Naive B cell (primary cell): ENCODE results near the gene NUDT5. TPM values are rescaled to one million over a fixed set of nuclear protein-coding genes. Genes with fewer than 3 reads are reported as not detected.

Experiments used
- ATAC-seq, 2 donors: fragments of 150-1000 bp; cut with Tn5 transposase; 2 replicates each; pipeline ENCODE4 v1.10.0; 2021; ENCODE audit warnings: low read depth in 2 of 2, mild to moderate bottlenecking in 2 of 2, moderate library complexity in 2 of 2
- DNase-seq: peaks from one replicate; pipeline ENCODE4 v3.0.0; 2022
- H3K27ac Mint-ChIP-seq, 6 donors: one replicate each; pipeline ENCODE4 v1.8.0; 2020 to 2022; ENCODE audit warnings: mild to moderate bottlenecking in 6 of 6, mixed read lengths in 6 of 6, moderate library complexity in 5 of 6, inconsistent platforms in 2 of 6
- H3K27me3 Mint-ChIP-seq, 3 donors: one replicate each; pipeline ENCODE4 v1.8.0; 2021 to 2022; ENCODE audit warnings: mixed read lengths in 3 of 3, mild to moderate bottlenecking in 1 of 3
- H3K36me3 Mint-ChIP-seq, 2 donors: one replicate each; pipeline ENCODE4 v1.8.0; 2020 to 2022; ENCODE audit warnings: mixed read lengths in 2 of 2, inconsistent platforms in 1 of 2, mild to moderate bottlenecking in 1 of 2
- H3K4me1 Mint-ChIP-seq, 3 donors: one replicate each; pipeline ENCODE4 v1.8.0; 2020 to 2022; ENCODE audit warnings: mixed read lengths in 3 of 3, inconsistent platforms in 1 of 3, mild to moderate bottlenecking in 1 of 3, moderate library complexity in 1 of 3
- H3K4me3 Mint-ChIP-seq, 8 donors: one replicate each; pipeline ENCODE4 v1.8.0; 2020 to 2022; ENCODE audit warnings: mild to moderate bottlenecking in 8 of 8, mixed read lengths in 8 of 8, moderate library complexity in 8 of 8, inconsistent platforms in 2 of 8
- H3K9me3 Mint-ChIP-seq, 7 donors: one replicate each; pipeline ENCODE4 v1.8.0; 2020 to 2022; ENCODE audit warnings: mixed read lengths in 7 of 7, mild to moderate bottlenecking in 5 of 7, inconsistent platforms in 2 of 7, moderate library complexity in 1 of 7
- polyA plus RNA-seq, 6 donors: library from polyadenylated mRNA; unstranded; fragments of 300-500 nt; fragmentation: Illumina TruSeq; gene quantifications; one replicate each; pipeline ENCODE4 v1.2.3, GENCODE V29; 2021; ENCODE audit warnings: low read depth in 6 of 6

The NUDT5 gene
- polyA plus RNA-seq, 6 donors from 2014 or later, result 32.1 to 65.0 (median 42.2) TPM

DNA sequence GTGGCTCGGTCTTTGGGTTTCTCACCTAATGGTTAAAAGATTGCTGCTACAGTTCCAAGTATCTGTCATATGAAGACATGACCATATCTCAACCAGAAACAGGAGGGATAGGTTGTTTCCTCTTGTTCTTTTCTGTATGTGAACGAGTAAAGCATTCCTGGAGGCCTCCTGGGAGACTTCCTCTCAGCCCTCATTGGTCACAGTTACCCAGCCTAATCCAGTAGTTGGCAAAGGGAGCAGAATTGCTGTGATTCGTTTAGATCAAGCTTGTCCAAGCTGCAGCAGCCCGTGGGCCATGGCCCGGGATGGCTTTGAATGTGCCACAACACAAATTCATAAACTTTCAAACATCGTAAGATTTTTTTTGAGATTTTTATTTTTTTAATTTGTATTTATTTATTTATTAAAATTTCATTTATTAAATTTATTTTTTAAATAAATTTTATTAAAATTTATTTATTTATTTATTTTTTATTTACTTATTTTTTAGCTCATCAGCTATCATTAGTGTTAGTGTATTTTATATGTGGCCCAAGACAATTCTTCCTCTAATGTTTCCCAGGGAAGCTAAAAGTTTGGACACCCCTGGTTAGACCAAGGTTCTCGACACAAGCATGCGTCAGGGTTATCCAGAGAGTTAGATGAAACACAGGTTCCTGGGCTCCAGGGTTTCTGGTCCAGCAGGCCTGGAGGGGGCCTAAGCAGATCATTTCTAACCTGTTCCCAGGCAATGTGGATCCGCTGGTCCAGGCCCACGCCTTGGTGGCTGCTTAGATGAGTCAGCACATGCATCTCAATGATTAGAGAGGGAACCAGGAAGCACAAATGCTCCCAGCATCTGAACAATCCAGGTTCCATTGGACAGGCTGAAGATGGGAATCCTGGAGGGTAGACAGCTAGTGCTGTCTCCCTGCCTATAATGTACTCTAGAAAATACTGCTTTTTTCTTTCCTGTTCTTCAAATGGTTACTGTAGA, 25.9 kb upstream of the NUDT5 start:
- ATAC-seq, result no peak
- no peaks in the 10 kb centered on the region for H3K9me3 Mint-ChIP-seq
- H3K36me3 Mint-ChIP-seq, result peaks cover 16 to 24% of the 10 kb centered on the region in 2 donors
- peak overlapping the region in 2 of 6 donors; percentile 1 to 62 for H3K27ac Mint-ChIP-seq
- peaks cover 0 to 5% (median 0%) of the 10 kb centered on the region in 3 donors for H3K4me1 Mint-ChIP-seq
- no peak overlapping the region for H3K4me3 Mint-ChIP-seq
- H3K27me3 Mint-ChIP-seq, result no peaks in the 10 kb centered on the region
- DNase-seq, result no peak

DNA sequence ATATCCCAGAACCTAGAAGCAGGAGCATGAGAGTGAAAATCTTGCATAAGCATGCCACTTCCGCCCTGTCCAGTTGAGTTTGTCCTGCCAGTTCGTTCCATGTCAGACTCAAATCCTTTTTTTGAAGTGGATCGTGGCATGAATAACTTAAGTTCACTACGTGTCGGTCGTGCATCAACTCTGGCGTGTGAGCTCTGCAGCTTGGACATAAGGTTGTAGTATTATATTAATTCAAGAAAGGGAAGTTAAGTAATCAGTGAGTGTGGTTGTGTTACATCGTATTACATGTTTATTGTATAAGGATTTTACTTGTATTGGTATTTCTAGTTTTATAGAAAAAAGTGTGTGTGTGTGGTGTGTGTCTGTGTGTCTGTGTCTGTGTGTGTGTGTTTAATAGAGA, 23.3 kb upstream of the NUDT5 start:
- Mint-ChIP-seq H3K36me3 (peaks cover 18 to 20% of the 10 kb centered on the region in 2 donors), H3K4me1 (peaks cover 13 to 21% (median 14%) of the 10 kb centered on the region in 3 donors), H3K9me3 (no peaks in the 10 kb centered on the region), H3K27ac (peak overlapping the region in 4 of 6 donors; percentile 21 to 63 (median 50)), H3K4me3 (peak overlapping the region in 1 of 8 donors; percentile 48), H3K27me3 (no peaks in the 10 kb centered on the region)
- DNase-seq (no peak), ATAC-seq (no peak)

DNA sequence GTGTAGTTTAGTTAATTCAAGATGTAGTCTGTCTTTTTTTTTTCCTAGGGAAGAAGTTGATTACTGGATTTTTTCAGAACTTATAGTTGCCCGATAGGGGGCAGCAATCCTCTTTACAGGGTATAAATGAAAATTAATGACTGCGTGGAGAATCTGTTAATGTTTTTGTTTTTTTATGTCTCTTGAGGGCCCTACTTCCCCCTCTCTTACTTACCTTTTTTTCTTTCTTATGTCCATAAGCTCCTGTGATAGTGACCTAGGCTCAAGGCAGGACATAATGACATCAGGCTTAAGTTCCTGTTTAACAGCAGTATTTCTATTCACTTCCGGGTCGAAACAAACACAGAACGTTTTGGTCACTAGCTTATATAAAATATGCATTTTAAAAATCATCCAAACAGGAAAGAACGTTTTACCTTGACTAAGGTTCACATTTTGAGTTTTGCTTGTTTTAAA, 19.1 kb upstream of the NUDT5 start:
- Mint-ChIP-seq H3K36me3 (peaks cover 18 to 19% of the 10 kb centered on the region in 2 donors), H3K4me1 (peaks cover 13 to 22% (median 14%) of the 10 kb centered on the region in 3 donors), H3K4me3 (peak overlapping the region; percentile 22 to 91 (median 68)), H3K27ac (peak overlapping the region; percentile 86 to 97 (median 95)), H3K27me3 (no peaks in the 10 kb centered on the region), H3K9me3 (no peaks in the 10 kb centered on the region)
- DNase-seq (peak; percentile 62), ATAC-seq (peak; percentile 81 to 83)

DNA sequence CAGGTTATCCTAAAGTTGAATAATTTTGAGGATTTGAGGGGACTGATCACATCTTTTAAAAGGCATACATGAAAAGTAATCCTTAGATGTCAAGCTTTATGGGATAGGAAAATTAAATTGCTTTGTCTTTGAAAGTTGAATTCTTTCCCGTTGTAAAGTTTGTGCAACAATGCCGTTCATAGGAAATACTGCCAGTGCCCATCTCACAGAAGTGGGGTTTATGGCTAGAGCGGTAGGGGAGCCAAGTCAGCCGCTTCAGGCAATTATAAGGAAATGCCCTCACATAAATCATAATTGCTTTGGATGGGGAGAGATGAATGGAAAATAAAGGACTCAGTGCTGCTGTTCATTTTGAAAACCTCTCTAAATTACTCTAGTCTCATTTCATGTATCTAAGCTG, 18.4 kb upstream of the NUDT5 start:
- ATAC-seq (no peak), DNase-seq (no peak)
- H3K27me3 Mint-ChIP-seq, result no peaks in the 10 kb centered on the region
- peaks cover 16 to 18% of the 10 kb centered on the region in 2 donors for H3K36me3 Mint-ChIP-seq
- peak overlapping the region in 1 of 8 donors; percentile 15 for H3K4me3 Mint-ChIP-seq
- H3K27ac Mint-ChIP-seq, result peak overlapping the region in 5 of 6 donors; percentile 86 to 97 (median 95)
- no peaks in the 10 kb centered on the region for H3K9me3 Mint-ChIP-seq
- peaks cover 15 to 29% (median 16%) of the 10 kb centered on the region in 3 donors for H3K4me1 Mint-ChIP-seq

DNA sequence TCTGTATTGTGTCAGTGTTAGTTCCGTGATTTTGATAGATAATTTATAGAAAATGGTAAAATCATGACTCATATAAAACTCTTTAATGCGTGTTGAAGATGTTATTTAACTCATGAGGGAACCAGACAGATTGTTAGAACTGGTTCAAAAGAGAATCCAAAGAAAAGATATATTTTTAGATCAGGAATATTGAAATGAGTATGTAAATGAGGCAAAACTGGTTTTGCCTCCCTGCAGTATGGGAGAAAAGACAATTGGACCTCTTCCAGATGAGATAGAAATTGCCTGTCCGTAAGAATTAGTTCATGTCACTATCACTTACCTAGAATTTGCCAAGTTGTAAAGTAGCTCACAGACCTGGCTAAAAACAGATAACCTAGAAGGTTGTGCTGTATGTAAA, 17.9 kb upstream of the NUDT5 start:
- H3K27ac Mint-ChIP-seq, result peak overlapping the region in 1 of 6 donors; percentile 70
- H3K4me3 Mint-ChIP-seq, result no peak overlapping the region
- H3K36me3 Mint-ChIP-seq, result peaks cover 11 to 14% of the 10 kb centered on the region in 2 donors
- H3K4me1 Mint-ChIP-seq, result peaks cover 19 to 33% (median 20%) of the 10 kb centered on the region in 3 donors
- DNase-seq (no peak), ATAC-seq (no peak)
- H3K27me3 Mint-ChIP-seq, result no peaks in the 10 kb centered on the region
- H3K9me3 Mint-ChIP-seq, result no peaks in the 10 kb centered on the region

DNA sequence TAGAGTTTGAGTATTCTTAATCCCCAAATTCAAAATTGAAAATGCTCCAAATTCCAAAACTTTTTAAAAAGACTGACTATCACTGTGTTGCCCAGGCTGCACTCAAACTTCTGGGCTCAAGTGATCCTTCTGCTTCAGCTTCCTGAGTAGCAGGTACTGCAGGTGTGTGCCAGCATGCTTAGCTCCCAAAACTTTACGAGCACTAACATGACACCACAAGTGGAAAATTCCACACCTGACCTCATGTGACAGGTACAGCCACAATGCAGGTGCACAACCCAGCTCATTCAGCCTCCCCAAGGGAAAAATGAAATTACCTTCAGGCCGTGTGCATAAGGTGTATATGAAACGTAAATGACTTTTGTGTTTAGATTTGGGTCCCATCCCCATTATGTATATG, 16.8 kb upstream of the NUDT5 start:
- Mint-ChIP-seq H3K4me3 (no peak overlapping the region), H3K27ac (no peak overlapping the region), H3K9me3 (no peaks in the 10 kb centered on the region), H3K36me3 (peaks cover 15 to 19% of the 10 kb centered on the region in 2 donors), H3K27me3 (no peaks in the 10 kb centered on the region), H3K4me1 (peaks cover 27 to 39% (median 29%) of the 10 kb centered on the region in 3 donors)
- ATAC-seq, result no peak
- no peak for DNase-seq

DNA sequence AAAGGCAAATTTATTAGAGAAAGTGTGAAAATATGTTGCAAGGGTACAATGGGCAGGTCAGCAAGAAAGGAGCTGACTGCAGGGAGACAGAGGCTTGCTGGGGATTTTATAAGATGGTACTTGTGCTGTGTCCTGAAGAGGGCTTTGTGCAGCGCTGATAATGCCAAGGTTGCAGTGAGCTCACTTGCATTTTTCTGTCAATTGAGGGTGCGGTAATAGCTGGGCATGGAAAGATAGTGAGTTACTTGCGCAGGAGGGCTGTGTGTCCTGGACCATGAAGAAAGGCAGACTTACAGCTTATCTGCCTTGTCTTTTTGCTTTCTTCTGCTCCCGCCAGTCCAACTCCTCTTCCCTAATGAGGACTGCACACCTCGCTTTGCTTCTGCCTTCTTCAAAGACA, 12.8 kb upstream of the NUDT5 start:
- Mint-ChIP-seq H3K27me3 (no peaks in the 10 kb centered on the region), H3K4me1 (peaks cover 24 to 39% (median 24%) of the 10 kb centered on the region in 3 donors), H3K4me3 (no peak overlapping the region), H3K9me3 (peaks cover 0 to 1% (median 0%) of the 10 kb centered on the region in 7 donors), H3K27ac (no peak overlapping the region), H3K36me3 (peaks cover 21 to 24% of the 10 kb centered on the region in 2 donors)
- DNase-seq, result no peak
- ATAC-seq, result no peak

DNA sequence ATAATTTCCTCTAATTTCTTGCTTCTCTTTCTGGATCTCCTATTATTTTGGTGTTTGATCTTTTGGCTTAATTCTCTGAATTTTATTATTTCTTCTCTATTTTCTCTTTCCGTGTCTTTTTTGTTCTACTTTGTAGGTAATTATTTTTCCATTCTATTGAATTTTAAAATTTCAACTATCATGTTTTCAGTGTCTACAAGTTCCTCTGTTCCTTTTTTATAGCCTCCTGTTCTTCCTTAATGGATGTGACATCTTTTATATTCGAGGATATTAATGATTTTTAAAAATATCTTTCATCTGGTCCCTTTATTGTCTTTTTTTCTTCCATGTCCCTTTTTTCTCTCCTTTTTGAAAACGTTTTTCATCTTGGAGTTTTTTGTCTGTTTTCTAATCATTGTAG, 11.4 kb upstream of the NUDT5 start:
- no peaks in the 10 kb centered on the region for H3K27me3 Mint-ChIP-seq
- H3K4me1 Mint-ChIP-seq, result peaks cover 29 to 43% (median 29%) of the 10 kb centered on the region in 3 donors
- DNase-seq (no peak), ATAC-seq (no peak)
- H3K9me3 Mint-ChIP-seq, result peaks cover 0 to 1% (median 0%) of the 10 kb centered on the region in 7 donors
- H3K4me3 Mint-ChIP-seq, result no peak overlapping the region
- peaks cover 17 to 24% of the 10 kb centered on the region in 2 donors for H3K36me3 Mint-ChIP-seq
- peak overlapping the region in 2 of 6 donors; percentile 15 to 31 for H3K27ac Mint-ChIP-seq

DNA sequence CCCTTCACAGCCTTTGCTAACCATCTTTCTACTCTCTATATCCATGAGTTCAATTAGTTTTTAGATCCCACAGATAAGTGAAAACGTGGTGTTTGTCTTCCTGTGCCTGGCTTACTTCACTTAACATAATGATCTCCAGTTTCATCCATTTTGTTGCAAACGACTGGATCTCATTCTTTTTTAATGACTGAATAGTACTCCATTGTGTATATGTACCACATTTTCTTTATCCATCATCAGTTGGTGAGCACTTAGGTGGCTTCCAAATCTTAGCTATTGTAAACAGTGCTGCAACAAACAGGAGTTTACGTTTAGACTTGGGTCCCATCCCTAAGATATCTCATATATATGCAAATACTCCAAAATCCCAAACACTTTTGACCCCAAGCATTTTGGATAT, 9.4 kb upstream of the NUDT5 start:
- DNase-seq (no peak), ATAC-seq (no peak)
- H3K9me3 Mint-ChIP-seq, result peaks cover 0 to 1% (median 0%) of the 10 kb centered on the region in 7 donors
- peak overlapping the region in 1 of 6 donors; percentile 60 for H3K27ac Mint-ChIP-seq
- no peak overlapping the region for H3K4me3 Mint-ChIP-seq
- peaks cover 17 to 35% of the 10 kb centered on the region in 2 donors for H3K36me3 Mint-ChIP-seq
- H3K27me3 Mint-ChIP-seq, result no peaks in the 10 kb centered on the region
- H3K4me1 Mint-ChIP-seq, result peaks cover 38 to 51% (median 38%) of the 10 kb centered on the region in 3 donors

DNA sequence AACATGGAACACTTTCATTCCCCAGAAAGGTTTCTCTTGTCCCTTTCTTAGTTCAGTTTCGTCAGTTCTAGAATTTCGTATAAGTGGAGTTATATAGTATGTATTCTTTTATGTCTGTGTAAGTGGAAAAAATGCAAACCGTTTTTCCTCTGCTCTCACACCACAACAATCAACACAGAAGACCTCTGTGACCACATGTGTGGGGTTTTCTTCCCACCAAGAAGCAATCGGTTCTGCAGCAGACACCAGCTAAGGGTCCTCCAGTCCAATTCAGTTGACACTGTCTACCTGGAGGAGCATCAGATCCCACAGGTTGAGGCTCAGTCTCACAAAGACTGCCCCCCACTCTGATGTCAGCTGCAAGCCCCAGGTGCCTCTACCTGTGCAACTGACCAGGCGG, 6.5 kb upstream of the NUDT5 start:
- Mint-ChIP-seq H3K36me3 (peaks cover 11 to 29% of the 10 kb centered on the region in 2 donors), H3K4me1 (peaks cover 22 to 34% (median 31%) of the 10 kb centered on the region in 3 donors), H3K27ac (no peak overlapping the region)

DNA sequence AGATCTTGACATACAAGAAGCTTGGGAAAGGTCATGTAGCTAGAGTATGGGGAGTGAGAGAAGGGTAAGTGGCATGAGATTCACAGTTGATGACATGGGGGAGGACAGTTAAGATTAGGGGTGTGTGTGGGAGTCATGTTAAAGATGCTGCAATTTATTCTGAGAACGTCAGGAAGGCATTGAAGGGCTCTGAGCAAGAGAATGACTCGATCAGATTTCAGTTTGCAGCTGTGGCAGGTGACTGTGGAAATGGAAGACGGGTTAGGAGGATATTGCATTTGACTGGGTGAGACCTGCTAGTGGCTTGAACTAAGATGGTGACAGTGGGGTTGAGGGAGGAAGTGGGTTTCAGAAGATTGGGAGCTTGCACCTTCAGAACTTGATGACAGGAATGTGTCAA, 5.9 kb upstream of the NUDT5 start:
- Mint-ChIP-seq H3K9me3 (no peaks in the 10 kb centered on the region), H3K36me3 (peaks cover 8 to 24% of the 10 kb centered on the region in 2 donors), H3K4me1 (peaks cover 26 to 34% (median 30%) of the 10 kb centered on the region in 3 donors), H3K4me3 (peak overlapping the region in 2 of 8 donors; percentile 1 to 35), H3K27ac (peak overlapping the region in 4 of 6 donors; percentile 13 to 58 (median 33)), H3K27me3 (no peaks in the 10 kb centered on the region)
- DNase-seq (no peak), ATAC-seq (no peak)

More for the DNA sequence above, 6.5 kb upstream of the NUDT5 start:
- ATAC-seq (no peak), DNase-seq (no peak)
- Mint-ChIP-seq H3K4me3 (no peak overlapping the region), H3K9me3 (peaks cover 0 to under 1% (median 0%) of the 10 kb centered on the region in 7 donors), H3K27me3 (no peaks in the 10 kb centered on the region)

DNA sequence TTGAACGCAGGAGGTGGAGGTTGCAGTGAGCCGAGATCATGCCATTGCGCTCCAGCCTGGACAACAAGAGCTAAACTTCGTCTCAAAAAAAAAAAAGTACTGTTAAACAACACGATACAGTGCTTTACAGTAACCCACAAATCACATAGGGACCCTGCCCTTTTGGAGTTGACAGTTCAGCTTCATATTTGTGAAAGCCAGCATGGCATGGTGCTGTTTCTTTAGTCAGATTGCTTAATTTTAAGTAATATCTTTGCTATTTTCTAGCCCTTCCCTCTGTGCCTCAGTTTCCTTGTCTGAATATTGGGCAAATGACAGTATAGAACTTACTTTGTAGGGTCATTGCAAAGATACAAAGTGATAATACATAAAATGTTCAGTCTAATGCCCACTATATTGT, 5.2 kb upstream of the NUDT5 start:
- peaks cover 8 to 29% of the 10 kb centered on the region in 2 donors for H3K36me3 Mint-ChIP-seq
- peaks cover 33 to 37% (median 36%) of the 10 kb centered on the region in 3 donors for H3K4me1 Mint-ChIP-seq
- H3K27ac Mint-ChIP-seq, result no peak overlapping the region
- ATAC-seq, result no peak
- H3K27me3 Mint-ChIP-seq, result no peaks in the 10 kb centered on the region
- H3K9me3 Mint-ChIP-seq, result no peaks in the 10 kb centered on the region
- peak overlapping the region in 2 of 8 donors; percentile 1 to 34 for H3K4me3 Mint-ChIP-seq
- no peak for DNase-seq

DNA sequence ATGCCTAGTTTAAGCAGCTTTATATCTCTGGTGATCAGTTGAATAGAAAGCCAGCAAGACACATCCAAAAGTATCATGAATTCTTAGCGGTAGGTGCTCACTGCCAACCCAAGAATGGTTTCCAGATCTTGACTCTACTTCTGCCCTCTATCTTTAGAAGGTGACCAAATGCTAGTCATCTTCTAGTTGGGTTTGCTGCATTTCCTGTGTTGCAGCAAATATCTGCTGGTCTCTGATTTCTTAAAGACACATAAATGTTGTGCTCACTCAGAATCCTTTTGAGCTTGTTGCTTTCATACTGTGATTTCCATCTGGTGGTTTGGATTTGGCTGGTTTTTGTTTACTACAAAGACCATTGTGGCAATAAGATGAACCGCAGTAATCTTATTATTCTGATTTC, 2.5 kb upstream of the NUDT5 start:
- Mint-ChIP-seq H3K9me3 (no peaks in the 10 kb centered on the region), H3K36me3 (peaks cover 4 to 22% of the 10 kb centered on the region in 2 donors), H3K4me1 (peaks cover 40 to 47% (median 41%) of the 10 kb centered on the region in 3 donors), H3K27me3 (no peaks in the 10 kb centered on the region), H3K27ac (peak overlapping the region in 2 of 6 donors; percentile 44 to 53), H3K4me3 (peak overlapping the region in 4 of 8 donors; percentile 28 to 80 (median 52))
- no peak for ATAC-seq
- no peak for DNase-seq
